M059J (cell line): ENCODE results near the gene CFAP57. TPM values are rescaled to one million over a fixed set of nuclear protein-coding genes. Genes with fewer than 3 reads are reported as not detected.

Experiments used
- DNase-seq: peaks from one replicate; pipeline ENCODE4 v3.0.0-alpha.2; 2012; ENCODE audit warnings: low read depth
- total RNA-seq: library from RNA; depleted of rRNA; stranded (reverse); fragments of >200 nt; shearing (Covaris generic); gene quantifications from 2 replicates; pipeline ENCODE4 v1.2.3, GENCODE V29; 2014

CFAP57 gene
- total RNA-seq, 1 experiment from 2014 or later = 0.67 TPM

DNA sequence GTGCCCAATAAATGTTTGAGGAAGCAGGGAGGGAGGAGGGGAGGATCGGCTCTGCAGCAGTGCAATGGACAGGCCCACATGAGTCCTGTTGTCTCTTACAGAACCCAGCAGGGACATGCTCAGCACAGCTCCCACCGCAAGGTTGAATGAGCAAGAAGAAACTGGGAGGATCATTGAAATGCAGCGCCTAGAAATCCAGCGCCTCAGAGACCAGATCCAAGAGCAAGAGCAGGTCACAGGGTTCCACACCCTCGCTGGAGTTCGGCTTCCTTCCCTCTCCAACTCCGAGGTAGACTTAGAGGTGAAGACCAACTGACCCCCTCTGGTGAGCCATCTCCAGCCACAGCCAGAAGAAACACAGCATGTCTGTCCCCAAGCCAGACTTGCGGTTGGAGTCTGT is 81.7 kb downstream of the CFAP57 start:
- DNase-seq = no peak

DNA sequence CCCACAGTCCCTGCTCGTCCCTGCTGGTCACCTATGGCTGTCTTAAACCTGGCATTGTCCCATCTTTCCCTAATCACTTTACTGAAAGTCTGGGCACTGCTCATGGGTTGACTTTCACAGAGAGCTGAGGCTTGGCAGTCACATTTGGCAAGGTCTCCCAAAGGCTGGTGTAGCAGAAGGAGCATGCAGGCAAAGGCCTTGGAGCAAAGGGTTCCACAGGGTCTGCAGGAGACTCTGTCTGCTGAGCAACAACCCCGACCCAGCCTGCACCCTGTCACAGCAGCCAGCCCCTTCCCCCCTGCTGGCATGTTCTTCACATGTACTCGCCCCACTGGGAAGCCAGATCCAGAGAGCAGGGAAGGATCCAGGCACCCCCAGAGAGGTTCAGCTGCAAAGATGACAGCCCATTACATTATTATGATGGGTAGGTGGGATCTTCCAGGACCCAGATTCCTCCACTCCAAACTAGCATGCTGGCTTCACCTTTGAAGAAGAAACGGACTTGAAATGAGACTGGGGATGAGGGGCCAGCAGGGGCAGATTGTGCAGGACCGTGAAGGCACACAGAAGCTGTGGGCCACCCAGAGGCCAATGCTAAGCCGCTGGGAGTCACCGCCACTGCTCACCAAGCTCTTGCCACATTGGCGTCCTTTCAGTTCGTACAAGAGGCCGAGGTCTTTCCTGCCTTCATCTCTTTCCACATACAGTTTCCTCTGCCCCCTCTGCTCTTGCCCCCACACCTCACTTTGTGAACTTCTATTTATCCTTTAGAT is 83.5 kb downstream of the CFAP57 start:
- no peak for DNase-seq

DNA sequence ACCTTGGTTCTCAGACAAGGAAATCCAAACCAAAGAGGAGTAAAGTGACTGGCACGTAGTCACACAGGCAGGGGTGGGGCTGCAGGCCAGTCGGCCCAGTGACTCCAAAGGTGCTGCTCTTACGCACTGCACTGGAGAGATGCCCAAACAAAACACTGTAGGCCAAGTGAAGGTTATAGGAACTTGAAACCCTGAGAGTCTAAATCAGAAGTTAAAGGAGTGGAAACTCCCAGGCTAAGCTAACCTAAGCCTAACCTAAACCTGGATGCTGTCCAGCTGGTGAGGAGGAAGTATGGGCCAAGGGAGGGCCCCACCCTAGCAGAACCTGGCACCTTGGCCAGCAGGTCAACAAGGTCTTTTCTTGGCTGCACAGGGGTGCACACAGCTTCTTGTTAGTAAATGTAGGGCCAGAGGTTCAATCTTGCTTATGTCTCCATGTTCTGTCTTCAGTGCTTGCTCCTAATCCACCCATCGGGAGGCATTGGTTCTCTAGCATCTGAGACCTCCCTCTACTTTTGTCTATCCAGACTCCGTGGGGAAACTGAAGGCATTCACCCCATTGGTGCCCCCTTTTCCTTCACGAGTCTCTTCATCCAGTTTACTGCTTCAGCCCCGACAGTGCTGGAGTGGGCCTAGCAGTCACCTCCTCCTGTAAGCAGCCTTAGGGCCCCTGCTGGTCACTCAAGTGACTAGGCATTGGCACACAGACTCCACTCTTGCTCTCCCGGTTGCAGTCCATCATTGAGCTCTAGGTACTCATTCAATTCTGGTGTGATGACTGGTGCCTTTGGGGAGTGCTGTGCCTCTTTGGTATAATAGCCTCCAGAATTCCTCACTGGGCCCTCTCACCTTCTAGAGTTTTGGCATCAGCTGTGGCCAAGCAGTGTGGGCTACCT is 84.8 kb downstream of the CFAP57 start:
- no peak for DNase-seq

DNA sequence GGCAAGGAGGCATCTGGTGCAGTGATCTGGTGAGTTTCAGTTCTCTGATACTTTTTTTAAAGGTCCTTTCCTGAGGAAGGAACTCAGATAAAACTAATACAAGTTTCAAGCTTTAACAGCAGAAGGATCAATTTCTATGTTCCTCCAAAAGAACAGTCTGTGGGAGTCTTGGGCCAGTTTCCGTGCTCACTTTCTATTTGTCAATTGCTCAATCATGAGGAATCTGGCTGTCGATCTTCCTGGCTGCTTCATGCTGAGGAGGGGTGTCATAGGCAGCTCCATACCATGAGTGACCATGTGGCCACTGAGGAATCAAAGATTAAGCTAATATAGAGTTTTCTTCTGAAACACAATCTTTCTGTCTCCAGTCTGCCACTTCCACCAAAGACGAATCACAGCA is 86.2 kb downstream of the CFAP57 start:
- no peak for DNase-seq

DNA sequence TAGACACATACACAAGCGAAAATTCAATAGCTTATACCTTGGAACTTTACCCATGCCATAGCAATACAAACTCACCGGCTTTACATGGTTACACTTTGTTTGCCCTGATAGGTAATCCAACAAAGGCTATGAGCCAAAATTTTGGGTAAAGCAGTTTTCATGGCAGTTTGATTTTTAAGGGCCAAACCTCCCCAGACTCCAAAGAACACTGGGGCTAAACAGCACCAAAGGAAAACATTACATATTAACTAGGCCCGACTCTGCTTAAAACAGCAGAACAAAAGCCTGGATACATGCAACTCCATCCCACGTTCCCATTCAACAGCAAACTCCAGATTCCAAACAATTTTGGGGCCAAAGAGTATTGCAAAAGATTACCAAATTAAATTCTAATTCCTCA is 93.3 kb downstream of the CFAP57 start:
- no peak for DNase-seq

DNA sequence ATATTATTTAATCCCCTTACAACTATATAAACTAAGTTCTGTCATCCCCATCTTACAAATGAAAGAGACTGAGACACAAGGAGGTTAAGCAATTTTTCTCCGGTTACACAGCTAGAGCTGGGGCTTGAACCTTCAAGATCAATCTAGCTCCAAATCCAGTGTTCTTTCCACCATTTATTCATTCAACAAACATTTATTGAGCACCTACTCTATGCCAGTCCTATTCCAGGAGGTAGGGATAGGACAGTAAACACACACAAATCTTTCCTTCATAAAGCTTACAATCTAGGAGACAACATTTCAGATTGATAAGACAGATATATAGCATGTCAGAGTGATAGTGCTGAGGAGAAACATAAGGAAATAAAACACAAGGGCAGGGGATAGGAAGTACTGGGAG is 94.8 kb downstream of the CFAP57 start:
- DNase-seq = no peak

DNA sequence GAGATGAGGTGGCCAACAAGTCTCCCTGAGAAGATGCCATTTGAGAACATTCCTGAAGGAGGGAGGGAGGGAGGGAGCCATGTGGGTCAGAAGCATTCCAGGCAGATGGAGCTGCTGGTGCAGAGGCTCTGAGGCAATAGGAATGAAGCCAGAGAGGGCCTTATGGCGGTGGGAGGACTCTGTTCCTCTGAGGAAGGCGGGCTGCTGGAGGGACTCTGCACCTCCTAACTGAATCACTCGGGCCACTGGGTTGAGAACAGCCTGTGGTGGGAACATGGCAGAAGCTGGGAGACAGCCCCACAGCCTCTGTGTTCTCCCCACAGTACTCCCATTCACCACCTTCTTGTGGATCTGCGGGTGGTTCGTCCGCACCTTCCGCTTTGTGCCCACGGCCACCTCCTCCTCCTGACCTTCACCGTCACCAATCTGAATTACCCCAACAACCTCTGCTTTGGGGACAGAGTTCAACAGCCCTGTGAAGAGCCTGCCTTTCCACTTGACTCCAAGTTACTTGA is 95.2 kb downstream of the CFAP57 start:
- DNase-seq = peak; percentile 37

DNA sequence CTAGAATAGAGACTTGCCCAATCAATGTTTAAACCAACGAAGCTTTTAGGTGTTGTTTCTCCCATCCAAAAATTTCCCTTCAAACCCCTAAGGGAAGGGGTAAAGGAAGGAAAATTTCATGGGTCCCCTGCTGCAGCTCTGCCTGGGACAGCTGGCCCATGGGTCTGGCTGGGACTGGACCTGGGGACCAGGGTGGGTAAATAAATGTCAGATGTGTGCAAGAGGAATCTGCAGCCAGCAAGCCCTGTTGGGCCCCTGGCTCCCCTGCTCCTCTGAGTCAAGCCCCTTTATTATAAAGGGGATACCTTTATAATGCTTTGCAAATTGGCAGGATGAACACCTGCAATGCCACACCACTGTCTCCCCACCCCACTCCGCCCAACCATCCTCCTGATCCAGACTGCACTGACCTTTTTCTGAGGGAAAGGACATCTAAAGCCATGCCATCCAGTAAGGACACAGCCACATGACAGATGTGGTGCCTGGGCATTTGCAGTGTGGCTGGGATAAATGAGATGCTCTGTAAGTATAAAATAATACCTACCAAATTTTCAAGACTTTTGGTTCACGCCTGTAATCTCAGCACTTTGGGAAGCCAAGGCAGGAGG is 95.8 kb downstream of the CFAP57 start:
- DNase-seq = no peak

DNA sequence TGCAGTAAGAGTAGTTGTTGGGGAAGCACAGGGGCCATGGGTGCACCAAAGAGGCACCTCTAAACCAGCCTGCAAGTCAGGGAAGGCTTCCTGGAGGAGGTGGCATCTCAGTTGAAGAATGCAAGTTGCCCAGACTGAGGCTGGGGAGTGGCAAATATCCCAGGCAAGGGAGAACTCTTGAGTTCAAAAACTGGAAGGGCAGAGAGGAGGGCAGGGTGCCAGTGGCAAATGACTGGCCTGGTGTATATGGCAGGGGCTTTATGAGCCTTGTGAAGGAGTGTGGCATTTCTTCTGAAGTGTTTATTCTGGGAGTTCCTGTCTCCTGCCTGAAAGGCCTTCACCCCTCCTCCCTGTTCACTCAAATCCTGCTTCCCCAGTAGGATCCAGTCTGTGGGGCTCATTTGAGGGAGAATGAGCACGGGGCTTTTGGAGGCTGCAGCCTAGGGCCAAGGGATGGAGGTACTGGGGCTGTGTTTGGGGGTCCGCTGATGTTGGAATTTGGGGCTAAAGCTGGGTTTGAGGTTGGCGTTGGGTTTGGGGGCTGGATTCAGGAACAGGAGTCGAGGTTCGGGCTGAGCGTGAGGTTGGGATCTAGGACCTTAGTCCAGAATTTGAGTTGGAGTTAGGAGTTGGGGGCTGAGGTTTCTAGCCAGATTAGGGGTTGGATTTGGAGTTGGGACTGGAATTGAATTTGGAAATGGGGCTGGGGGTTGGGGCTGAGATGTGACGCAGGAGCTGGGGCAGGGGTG is 97.7 kb downstream of the CFAP57 start, which contains the start of gene TMEM125:
TMEM125 (plus strand) TSS at position 357 of the 749 bp plus-strand sequence. CDS start 2,740 bp downstream, outside the sequence.
- DNase-seq = peak; percentile 7

DNA sequence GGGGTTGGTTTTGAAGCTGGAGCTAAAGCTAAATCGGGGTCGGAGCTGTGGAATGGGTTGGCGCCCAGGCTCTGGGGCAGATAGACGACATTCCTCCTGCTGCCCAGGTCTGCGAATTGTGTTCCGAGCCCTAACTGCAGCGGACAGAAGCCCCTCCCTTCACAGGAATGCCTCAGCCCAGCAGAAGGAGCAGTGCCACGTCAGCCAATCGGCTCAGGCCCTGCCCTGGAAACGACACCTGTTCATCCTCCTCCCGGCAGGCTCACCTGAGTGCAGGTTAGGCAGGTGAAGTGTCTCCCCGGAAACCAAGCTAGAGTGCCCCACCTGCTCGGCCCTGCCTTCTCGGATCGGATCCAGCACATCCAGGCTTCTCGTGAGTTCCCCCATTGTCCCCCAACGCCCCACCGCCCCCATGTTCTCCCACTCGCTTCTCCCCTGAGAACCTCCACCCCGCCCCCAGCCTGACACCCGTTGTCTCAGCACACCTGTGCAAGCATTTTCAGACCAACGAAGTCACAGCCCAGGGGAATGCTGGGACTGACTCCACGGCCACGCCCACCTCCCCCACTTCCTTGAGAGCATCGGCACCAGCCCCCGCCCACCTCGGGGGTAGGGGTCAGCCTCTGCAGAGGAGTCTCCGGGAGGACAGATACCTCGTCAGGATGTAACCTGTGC is 98.4 kb downstream of the CFAP57 start:
- no peak for DNase-seq

DNA sequence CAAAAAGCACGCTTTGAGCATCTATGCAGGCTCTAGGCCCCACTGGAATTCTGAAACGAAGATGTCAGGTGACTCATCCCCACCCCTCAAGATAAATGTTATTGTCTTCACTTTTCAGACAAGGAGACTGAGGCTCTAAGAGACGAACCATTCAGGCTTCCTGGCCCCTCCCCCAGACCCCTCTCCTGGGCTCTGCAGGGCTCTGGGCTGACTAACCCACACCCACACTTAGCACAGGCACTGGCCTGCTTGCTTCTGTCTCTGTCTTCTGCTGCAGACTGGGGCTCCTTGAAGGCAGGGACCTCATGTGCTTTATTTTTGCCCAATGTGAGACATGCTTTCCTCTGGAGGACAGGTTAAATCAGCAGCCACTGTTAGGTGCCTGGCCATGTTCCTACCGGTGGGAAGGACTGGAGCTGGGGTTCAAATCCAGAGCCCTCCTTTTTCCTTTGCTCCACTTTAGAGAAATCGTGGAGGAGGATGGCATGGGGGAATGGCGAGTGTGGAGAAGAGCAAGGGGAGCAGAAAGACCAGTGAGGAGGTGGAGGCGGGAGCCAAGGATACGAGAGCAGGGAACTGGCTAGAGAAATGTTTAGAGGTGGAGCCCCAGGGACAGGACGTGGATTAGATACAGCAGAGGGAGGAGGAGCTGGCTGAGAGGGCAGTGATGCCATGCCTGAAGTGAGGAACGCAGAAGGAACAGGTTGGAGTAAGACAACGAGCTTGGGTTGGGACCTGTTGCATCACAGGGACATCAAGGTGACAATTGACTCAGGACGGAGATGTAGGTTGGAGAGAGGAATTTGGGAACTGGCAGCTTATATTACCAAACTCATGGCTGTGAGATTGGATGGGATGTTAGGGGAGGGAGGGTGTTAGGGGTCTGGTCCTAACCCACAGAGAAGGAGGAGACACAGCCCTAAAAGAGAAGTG is 99.3 kb downstream of the CFAP57 start:
- no peak for DNase-seq

DNA sequence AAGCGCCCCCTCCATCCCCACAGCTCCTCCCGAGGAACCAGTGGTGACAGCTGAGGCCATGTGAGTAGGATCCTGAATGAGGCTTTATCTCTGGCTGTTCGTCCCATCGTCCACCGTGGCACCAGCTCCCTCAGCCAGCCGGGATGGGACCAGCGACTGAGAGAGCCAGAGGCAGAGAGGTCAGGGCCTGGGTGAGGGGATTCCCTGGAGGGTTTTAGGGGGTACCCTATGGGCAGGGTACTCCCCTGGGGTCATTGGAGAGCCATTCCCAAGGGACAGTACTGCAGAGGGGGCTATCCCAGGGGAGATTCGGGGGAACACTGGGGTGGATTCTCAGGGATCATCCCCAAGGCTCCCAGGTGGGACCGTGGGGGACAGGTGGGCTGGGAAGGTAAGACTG is 100.0 kb downstream of the CFAP57 start:
- DNase-seq = no peak

DNA sequence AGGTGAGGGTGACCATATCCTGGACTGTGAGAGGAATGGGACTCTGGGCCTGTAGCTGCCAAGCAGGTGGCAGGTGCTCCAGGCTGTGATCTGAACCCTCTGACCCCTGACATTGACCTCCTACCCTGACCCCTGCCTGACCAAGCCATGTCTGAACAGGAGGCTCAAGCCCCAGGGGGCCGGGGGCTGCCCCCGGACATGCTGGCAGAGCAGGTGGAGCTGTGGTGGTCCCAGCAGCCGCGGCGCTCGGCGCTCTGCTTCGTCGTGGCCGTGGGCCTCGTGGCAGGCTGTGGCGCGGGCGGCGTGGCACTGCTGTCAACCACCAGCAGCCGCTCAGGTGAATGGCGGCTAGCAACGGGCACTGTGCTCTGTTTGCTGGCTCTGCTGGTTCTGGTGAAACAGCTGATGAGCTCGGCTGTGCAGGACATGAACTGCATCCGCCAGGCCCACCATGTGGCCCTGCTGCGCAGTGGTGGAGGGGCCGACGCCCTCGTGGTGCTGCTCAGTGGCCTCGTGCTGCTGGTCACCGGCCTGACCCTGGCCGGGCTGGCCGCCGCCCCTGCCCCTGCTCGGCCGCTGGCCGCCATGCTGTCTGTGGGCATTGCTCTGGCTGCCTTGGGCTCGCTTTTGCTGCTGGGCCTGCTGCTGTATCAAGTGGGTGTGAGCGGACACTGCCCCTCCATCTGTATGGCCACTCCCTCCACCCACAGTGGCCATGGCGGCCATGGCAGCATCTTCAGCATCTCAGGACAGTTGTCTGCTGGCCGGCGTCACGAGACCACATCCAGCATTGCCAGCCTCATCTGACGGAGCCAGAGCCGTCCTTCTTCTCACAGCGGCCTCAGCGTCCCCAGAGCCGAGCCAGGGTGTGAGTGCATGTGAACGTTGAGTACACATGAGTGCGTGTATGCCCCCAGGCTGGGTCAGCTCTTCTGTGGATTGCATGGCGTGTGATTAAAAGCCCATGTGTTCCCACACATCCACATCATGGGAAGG is 100.7 kb downstream of the CFAP57 start:
- DNase-seq = no peak

DNA sequence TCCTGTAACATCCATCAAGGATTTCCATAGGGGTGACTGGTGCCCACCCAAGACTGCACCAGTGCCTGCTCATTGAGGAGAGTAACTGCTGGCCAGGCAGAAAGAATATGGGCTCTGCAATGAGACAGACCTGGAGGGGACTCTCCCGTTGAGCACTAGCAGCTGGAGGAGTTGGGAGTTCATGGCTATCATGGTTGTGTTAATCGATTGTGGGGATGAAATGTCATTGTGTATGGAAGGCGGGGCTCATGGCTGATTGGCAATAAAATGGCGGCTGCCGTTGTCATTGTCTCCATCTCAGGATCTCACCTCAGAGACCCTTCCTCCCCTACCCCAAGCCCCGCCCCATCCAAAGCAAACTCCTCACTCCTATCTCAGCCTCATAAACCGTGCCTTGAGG is 101.6 kb downstream of the CFAP57 start:
- no peak for DNase-seq

DNA sequence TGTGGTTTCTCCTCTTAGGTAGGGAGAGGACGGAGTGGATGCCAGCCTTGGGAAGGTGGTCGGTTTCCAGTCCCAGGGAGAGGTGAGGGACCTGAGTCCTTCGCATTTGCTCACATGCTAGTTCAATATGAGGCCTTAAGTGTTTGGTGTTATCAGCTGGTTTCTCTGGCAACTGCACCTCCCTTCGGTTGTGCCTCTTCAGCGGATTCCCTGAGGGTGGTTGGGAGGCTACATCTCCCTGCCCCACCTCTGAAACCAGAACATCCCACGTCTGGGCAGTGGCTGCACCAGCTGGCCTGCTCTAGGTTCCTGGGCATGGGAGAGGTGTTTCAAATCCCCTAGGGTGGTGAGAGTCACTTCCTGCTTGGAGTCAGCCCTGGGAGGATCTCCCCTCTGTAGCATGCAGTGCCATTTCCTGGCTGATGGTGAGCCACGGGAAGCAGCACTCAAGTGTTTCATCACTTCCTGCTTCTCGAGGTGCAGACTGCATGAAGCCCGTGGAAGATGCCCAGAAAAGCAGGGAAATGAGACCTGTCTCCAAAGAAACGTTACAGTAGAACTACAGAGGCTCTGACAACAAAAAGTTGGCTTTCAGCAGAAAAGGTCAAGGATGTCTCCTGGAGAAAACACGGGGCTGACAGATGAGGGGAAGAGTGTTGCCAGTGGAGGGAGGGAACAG is 102.1 kb downstream of the CFAP57 start:
- DNase-seq = peak; percentile 65

DNA sequence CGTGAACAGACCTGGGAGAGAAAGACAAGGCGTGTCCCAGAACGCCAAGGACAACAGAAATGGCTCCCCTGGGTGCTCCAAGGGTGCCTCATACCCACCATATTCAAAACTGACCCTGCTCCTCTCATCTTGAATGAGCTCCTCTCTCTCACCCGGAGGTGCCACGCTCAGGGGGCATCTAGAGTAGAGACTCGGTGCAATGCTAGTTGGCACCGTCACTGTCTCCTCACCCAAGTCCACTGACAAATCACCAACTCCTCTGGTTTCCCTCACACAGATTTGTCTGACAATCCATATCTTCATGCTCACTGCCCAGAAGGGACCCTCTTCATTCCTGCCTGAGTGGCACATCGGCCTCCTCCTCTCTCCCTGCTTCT is 102.7 kb downstream of the CFAP57 start:
- DNase-seq = no peak

DNA sequence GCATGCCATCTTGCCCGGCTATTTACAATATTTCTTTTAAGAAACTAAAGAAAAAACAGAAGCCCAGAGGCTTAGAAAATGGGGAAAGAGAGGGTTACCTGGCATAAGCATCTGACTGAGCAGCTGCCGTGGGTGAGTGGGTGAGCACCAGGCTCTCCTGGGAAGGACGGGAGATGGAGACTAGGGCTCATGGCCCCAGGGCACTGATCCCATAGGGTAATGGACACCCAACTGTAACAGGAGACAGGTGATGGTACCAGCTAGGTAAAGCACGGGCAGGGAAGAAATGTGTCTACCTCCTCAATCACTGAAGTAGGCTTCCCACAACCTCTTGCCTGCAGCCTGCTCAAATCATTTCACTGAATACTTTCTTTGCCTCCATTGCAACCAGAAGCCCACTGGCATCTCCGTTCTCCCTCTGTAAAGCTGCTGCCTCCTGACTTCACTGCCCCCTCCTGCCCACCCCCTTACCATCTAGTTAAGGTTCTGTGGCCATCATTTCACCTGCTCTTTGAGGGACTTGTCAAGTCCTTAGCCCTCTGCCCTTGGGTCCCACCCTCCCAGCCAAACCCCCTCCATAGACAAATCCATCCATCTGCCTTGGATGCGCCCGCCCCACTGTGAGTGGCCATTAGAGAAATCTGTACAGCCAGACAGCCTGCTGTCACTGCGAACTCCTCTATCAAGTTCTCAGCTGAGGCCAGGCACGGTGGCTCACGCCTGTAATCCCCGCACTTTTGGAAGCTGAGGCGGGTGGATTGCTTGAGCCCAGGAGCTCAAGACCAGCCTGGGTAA is 103.9 kb downstream of the CFAP57 start:
- no peak for DNase-seq
